Mesenchymal stem cell (in vitro differentiated cells and primary cell): ENCODE results near the gene ABCC9.

Experiments used
- DNase-seq: peaks from one replicate; pipeline ENCODE4 v3.0.0-alpha.2; 2013
- H2AFZ ChIP-seq: one replicate; pipeline ENCODE4 v1.6.1; 2013; ENCODE audit warnings: low read depth, mild to moderate bottlenecking, control low read depth, inconsistent platforms, low read length, moderate library complexity
- H2AK5ac ChIP-seq: 2 replicates; pipeline ENCODE4 v1.6.1; 2013; ENCODE audit warnings: low read length, moderate library complexity, mild to moderate bottlenecking, inconsistent platforms; ENCODE audit not compliant: severe bottlenecking
- H2BK120ac ChIP-seq: one replicate; pipeline ENCODE4 v1.6.1; 2013; ENCODE audit warnings: low read depth, mild to moderate bottlenecking, inconsistent platforms, low read length, moderate library complexity
- H2BK12ac ChIP-seq, 2 experiments: one replicate each; pipeline ENCODE4 v1.6.1; 2013; ENCODE audit warnings: inconsistent platforms in 2 of 2, low read length in 2 of 2, mild to moderate bottlenecking in 2 of 2, moderate library complexity in 2 of 2, control low read depth in 1 of 2
- H2BK15ac ChIP-seq: one replicate; pipeline ENCODE4 v1.6.1; 2013; ENCODE audit warnings: mild to moderate bottlenecking, low read depth, inconsistent platforms; ENCODE audit not compliant: poor library complexity, severe bottlenecking
- H2BK5ac ChIP-seq: 2 replicates; pipeline ENCODE4 v1.6.1; 2013; ENCODE audit warnings: low read depth, mild to moderate bottlenecking, low read length, control low read depth, inconsistent platforms; ENCODE audit not compliant: poor library complexity, severe bottlenecking
- H3K14ac ChIP-seq, 2 experiments: one replicate each; pipeline ENCODE4 v1.6.1; 2013; ENCODE audit warnings: inconsistent platforms in 2 of 2, low read length in 2 of 2, control low read depth in 1 of 2, mild to moderate bottlenecking in 1 of 2, moderate library complexity in 1 of 2
- H3K18ac ChIP-seq, 2 experiments: one replicate each; pipeline ENCODE4 v1.6.1; 2013; ENCODE audit warnings: inconsistent platforms in 2 of 2, low read length in 2 of 2, control low read depth in 1 of 2, low read depth in 1 of 2, mild to moderate bottlenecking in 1 of 2
- H3K23ac ChIP-seq, 2 experiments: one replicate each; pipeline ENCODE4 v1.6.1; 2013; ENCODE audit warnings: inconsistent platforms in 2 of 2, low read length in 2 of 2, mild to moderate bottlenecking in 2 of 2, moderate library complexity in 2 of 2, control low read depth in 1 of 2
- H3K27ac ChIP-seq: 2 replicates; pipeline ENCODE4 v1.5.1; 2013; ENCODE audit warnings: mild to moderate bottlenecking, moderate library complexity, low read length, control low read depth, inconsistent platforms; ENCODE audit not compliant: poor library complexity, severe bottlenecking
- H3K27me3 ChIP-seq, 2 experiments: 2 replicates each; pipeline versions ENCODE4 v1.6.1 to v1.7.0; 2013; ENCODE audit warnings: low read length in 2 of 2, mild to moderate bottlenecking in 2 of 2, moderate library complexity in 2 of 2, control low read depth in 1 of 2, inconsistent platforms in 1 of 2; ENCODE audit not compliant: control insufficient read depth in 1 of 2, insufficient read depth in 1 of 2
- H3K36me3 ChIP-seq, 2 experiments: 2 replicates each; pipeline versions ENCODE4 v1.6.1 to v1.7.0; 2013; ENCODE audit warnings: low read length in 2 of 2, control low read depth in 1 of 2, inconsistent platforms in 1 of 2, low read depth in 1 of 2, mild to moderate bottlenecking in 1 of 2; ENCODE audit not compliant: insufficient read depth in 2 of 2, control insufficient read depth in 1 of 2
- H3K4ac ChIP-seq, 2 experiments: one replicate each; pipeline ENCODE4 v1.6.1; 2013; ENCODE audit warnings: inconsistent platforms in 2 of 2, low read length in 2 of 2, mild to moderate bottlenecking in 2 of 2, moderate library complexity in 2 of 2, control low read depth in 1 of 2, low read depth in 1 of 2
- H3K4me1 ChIP-seq: 2 replicates; pipeline ENCODE4 v1.6.1; 2013; ENCODE audit warnings: low read depth, low read length, control low read depth; ENCODE audit not compliant: control insufficient read depth, insufficient read depth
- H3K4me2 ChIP-seq: 2 replicates; pipeline ENCODE4 v1.6.1; 2013; ENCODE audit warnings: low read length, mild to moderate bottlenecking, inconsistent platforms; ENCODE audit not compliant: poor library complexity, severe bottlenecking
- H3K4me3 ChIP-seq, 2 experiments: 2 replicates each; pipeline versions ENCODE4 v1.5.1 to v1.7.0; 2013; ENCODE audit warnings: low read length in 2 of 2, mild to moderate bottlenecking in 2 of 2, control low read depth in 1 of 2, low read depth in 1 of 2; ENCODE audit not compliant: insufficient read depth in 1 of 2
- H3K79me1 ChIP-seq: replicated peaks from 2 replicates; pipeline ENCODE4 v1.6.1; 2013; ENCODE audit warnings: mild to moderate bottlenecking, control low read depth, low read length, inconsistent platforms; ENCODE audit not compliant: poor library complexity, severe bottlenecking
- H3K9ac ChIP-seq: 2 replicates; pipeline ENCODE4 v1.7.0; 2013; ENCODE audit warnings: mild to moderate bottlenecking, low read length, moderate library complexity
- H3K9me3 ChIP-seq: 2 replicates; pipeline ENCODE4 v1.7.0; 2013; ENCODE audit warnings: mild to moderate bottlenecking, low read length; ENCODE audit not compliant: control insufficient read depth
- H4K8ac ChIP-seq: one replicate; pipeline ENCODE4 v1.6.1; 2013; ENCODE audit warnings: inconsistent platforms, mild to moderate bottlenecking, low read length, moderate library complexity
- H4K91ac ChIP-seq: one replicate; pipeline ENCODE4 v1.6.1; 2013; ENCODE audit warnings: mild to moderate bottlenecking, low read length, inconsistent platforms
- WGBS: methylation state at CpG from one replicate; pipeline ENCODE4 v1.1.7; 2013; ENCODE audit warnings: mixed read lengths; 5-methylcytosine and 5-hydroxymethylcytosine counted together

ABCC9 gene

DNA sequence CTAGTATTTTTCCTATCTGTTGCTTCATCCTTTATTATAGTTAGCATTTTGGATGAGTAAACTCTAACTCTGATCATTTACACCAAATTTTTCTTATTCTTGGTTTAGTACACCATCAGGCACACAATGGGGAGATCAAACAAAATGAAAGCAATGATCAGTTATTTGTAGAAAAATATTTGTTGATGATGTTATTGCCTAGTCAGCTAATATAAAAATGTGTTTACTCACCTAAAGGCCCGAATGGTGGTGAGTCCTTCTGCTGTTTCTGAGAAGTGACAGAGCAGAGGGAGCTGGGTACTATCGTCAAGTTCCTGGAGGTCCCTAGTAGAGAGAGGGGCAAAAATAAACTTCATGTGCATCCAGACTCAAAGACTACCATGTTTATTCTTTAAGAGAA lies 103.4 kb downstream of the ABCC9 start:
- Histone ChIP-seq H3K9me3 (no peaks in the 10 kb centered on the region), H4K8ac (no peak overlapping the region), H3K9ac (no peak overlapping the region), H3K23ac (no peak overlapping the region), H3K4me1 (no peaks in the 10 kb centered on the region), H3K4ac (no peak overlapping the region), H4K91ac (no peak overlapping the region), H3K79me1 (no peaks in the 10 kb centered on the region), H2BK5ac (no peak overlapping the region), H3K4me2 (no peak overlapping the region), H3K4me3 (no peak overlapping the region), H2AK5ac (no peak overlapping the region), H3K27ac (no peak overlapping the region), H2AFZ (no peak overlapping the region), H2BK12ac (no peak overlapping the region), H2BK120ac (no peak overlapping the region), H3K18ac (no peak overlapping the region), H3K36me3 (peaks cover 0 to 8% of the 10 kb centered on the region in 2 experiments), H2BK15ac (no peak overlapping the region), H3K14ac (no peak overlapping the region), H3K27me3 (no peaks in the 10 kb centered on the region)
- no peak for DNase-seq
- WGBS = 91% methylated on average over 2 of the region's 2 CpGs

DNA sequence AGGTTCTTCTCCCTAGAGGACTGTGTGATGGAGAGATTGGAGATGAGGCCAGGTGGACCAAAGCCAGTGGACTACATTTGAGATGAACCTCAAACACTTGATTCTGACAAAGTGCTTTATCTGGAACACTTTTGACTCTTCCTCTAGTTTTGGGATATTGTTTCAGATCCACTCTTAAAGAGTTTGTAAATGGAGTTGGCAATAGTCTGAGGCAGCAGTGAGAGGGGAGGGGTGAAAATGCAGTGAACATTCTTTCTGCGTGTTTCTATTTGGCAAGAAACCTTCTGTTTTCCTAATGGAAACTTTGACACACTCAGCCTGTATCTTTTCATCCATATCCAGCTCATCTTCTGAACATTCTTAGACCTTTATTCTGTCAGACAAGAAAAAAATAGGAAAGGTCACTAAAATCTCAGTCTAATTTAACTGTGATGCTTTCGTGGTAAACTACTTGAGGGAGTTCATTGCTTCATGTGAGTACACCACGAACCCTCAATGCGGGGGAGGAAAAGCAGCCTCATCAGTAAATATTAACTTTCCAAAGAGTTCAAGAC lies 109.4 kb downstream of the ABCC9 start:
- Histone ChIP-seq H3K36me3 (no peaks in the 10 kb centered on the region), H2AFZ (no peak overlapping the region), H3K4me2 (no peak overlapping the region), H3K9ac (peak overlapping the region; percentile 40), H3K27me3 (no peaks in the 10 kb centered on the region), H2BK5ac (no peak overlapping the region), H3K4me3 (peak overlapping the region in 1 of 2 experiments; percentile 16), H4K91ac (no peak overlapping the region), H3K27ac (peak overlapping the region; percentile 72), H2AK5ac (peak overlapping the region; percentile 34), H2BK12ac (no peak overlapping the region), H3K9me3 (no peaks in the 10 kb centered on the region), H3K14ac (no peak overlapping the region), H3K4ac (no peak overlapping the region), H3K23ac (no peak overlapping the region), H3K18ac (no peak overlapping the region), H3K4me1 (no peaks in the 10 kb centered on the region), H3K79me1 (no peaks in the 10 kb centered on the region), H4K8ac (no peak overlapping the region), H2BK15ac (no peak overlapping the region), H2BK120ac (no peak overlapping the region)
- WGBS = 73% methylated on average over 2 of the region's 4 CpGs
- DNase-seq = no peak

DNA sequence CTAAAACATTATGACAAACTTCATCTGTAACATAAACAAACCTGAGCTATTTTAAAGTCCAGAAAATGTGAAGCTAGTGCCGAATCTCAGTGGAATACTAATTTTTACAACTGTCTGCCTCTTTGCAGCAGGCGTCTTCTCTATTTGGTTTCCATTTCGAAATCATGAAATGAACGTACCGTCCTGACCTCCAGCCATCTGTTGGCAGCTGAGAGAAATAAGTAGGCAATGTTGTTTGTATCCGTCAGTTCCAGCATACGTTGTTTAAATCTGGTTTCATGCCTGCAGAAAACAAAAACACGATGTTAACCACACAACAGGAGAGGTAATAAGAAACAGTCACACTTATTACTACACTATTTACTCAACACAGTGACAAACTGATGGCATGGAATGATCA lies 112.4 kb downstream of the ABCC9 start:
- peak overlapping the region; percentile 19 for H3K9ac ChIP-seq
- peak; percentile 14 for DNase-seq
- no peak overlapping the region for H3K4ac ChIP-seq
- H3K14ac ChIP-seq = no peak overlapping the region
- H3K27me3 ChIP-seq = no peaks in the 10 kb centered on the region
- H2BK15ac ChIP-seq = no peak overlapping the region
- H3K9me3 ChIP-seq = no peaks in the 10 kb centered on the region
- no peak overlapping the region for H4K8ac ChIP-seq
- no peaks in the 10 kb centered on the region for H3K79me1 ChIP-seq
- H2BK5ac ChIP-seq = no peak overlapping the region
- no peaks in the 10 kb centered on the region for H3K36me3 ChIP-seq
- H2BK120ac ChIP-seq = no peak overlapping the region
- no peak overlapping the region for H4K91ac ChIP-seq
- no peak overlapping the region for H2AK5ac ChIP-seq
- peak overlapping the region in 1 of 2 experiments; percentile 9 for H3K4me3 ChIP-seq
- H3K27ac ChIP-seq = no peak overlapping the region
- no peaks in the 10 kb centered on the region for H3K4me1 ChIP-seq
- WGBS = 75% methylated on average over 7 of the region's 8 CpGs
- H2AFZ ChIP-seq = no peak overlapping the region
- H3K4me2 ChIP-seq = no peak overlapping the region
- H3K23ac ChIP-seq = no peak overlapping the region
- no peak overlapping the region for H2BK12ac ChIP-seq
- H3K18ac ChIP-seq = no peak overlapping the region

DNA sequence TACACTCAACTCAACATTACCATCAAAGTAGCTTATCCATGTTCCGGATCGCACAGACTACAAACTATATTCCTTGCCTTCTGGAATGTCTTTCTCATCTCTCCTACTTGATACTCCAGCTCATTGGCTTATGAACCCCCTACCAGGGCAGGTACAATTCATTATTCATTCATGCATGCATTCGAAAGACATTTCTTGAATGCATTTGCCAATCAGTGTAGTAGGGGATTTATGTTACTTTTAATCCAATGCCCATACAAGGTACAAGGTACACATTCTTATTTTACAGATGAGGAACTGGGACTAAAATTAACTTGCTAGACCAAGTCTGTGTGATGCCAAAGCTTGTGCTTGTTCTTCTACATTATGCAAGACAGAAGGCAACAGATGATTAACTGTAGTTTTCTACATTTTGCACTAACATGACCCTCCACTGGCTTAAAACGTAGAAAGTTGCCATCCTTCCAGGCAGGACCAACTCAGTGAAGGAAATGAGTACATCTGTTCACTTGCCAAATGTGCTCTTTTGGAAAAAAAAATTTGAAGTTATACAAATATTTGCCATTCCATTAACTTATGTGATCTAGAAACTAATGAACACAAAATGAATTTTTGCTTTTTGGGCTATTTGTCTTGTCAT lies 113.0 kb downstream of the ABCC9 start:
- no peak overlapping the region for H2AFZ ChIP-seq
- H3K4me3 ChIP-seq = peak overlapping the region in 1 of 2 experiments; percentile 9
- H2AK5ac ChIP-seq = no peak overlapping the region
- H3K23ac ChIP-seq = no peak overlapping the region
- H3K4ac ChIP-seq = no peak overlapping the region
- no peak overlapping the region for H2BK12ac ChIP-seq
- no peaks in the 10 kb centered on the region for H3K9me3 ChIP-seq
- no peak overlapping the region for H2BK120ac ChIP-seq
- H3K18ac ChIP-seq = no peak overlapping the region
- no peak overlapping the region for H3K27ac ChIP-seq
- H3K36me3 ChIP-seq = no peaks in the 10 kb centered on the region
- no peak overlapping the region for H3K4me2 ChIP-seq
- H3K79me1 ChIP-seq = no peaks in the 10 kb centered on the region
- no peak overlapping the region for H3K9ac ChIP-seq
- 100% methylated on average over 2 of the region's 4 CpGs for WGBS
- no peaks in the 10 kb centered on the region for H3K27me3 ChIP-seq
- H3K14ac ChIP-seq = no peak overlapping the region
- no peak for DNase-seq
- peaks cover 2% of the 10 kb centered on the region for H3K4me1 ChIP-seq
- no peak overlapping the region for H2BK15ac ChIP-seq
- H2BK5ac ChIP-seq = no peak overlapping the region
- H4K8ac ChIP-seq = no peak overlapping the region
- no peak overlapping the region for H4K91ac ChIP-seq
